ENCODE data around the gene CITED1. TPM values are rescaled to one million over a fixed set of nuclear protein-coding genes. Genes with fewer than 3 reads are reported as not detected.

CITED1 gene
- total RNA-seq, 2 donors from 2014 or later, result not detected

- ATAC-seq (replicated peaks), result no peak
- Mint-ChIP-seq H3K9me3 (no peaks in the 10 kb centered on the region), H3K4me1 (no peaks in the 10 kb centered on the region), H3K27me3 (peaks cover 7% of the 10 kb centered on the region), H3K27ac (no peak overlapping the region), H3K4me3 (no peak overlapping the region), H3K36me3 (ENCODE audit: low read depth) (no peaks in the 10 kb centered on the region)
Observed at GRCh38 chrX:72316408-72317110, 10.8 kb upstream of the CITED1 start.

- H3K4me3 Mint-ChIP-seq, result no peak overlapping the region
- H3K9me3 Mint-ChIP-seq, result no peaks in the 10 kb centered on the region
- ATAC-seq (replicated peaks), result no peak
- no peaks in the 10 kb centered on the region for H3K36me3 Mint-ChIP-seq (ENCODE audit: low read depth)
- no peak overlapping the region for H3K27ac Mint-ChIP-seq
- H3K27me3 Mint-ChIP-seq, result peaks cover 7% of the 10 kb centered on the region
- H3K4me1 Mint-ChIP-seq, result no peaks in the 10 kb centered on the region
Observed at GRCh38 chrX:72314881-72315280, 9.2 kb upstream of the CITED1 start.

GRCh38 chrX:72313707-72314641, 8.3 kb upstream of the CITED1 start:
- ATAC-seq (replicated peaks), result no peak
- no peaks in the 10 kb centered on the region for H3K4me1 Mint-ChIP-seq
- H3K27me3 Mint-ChIP-seq, result peaks cover 7% of the 10 kb centered on the region
- no peak overlapping the region for H3K27ac Mint-ChIP-seq
- no peak overlapping the region for H3K4me3 Mint-ChIP-seq
- H3K36me3 Mint-ChIP-seq (ENCODE audit: low read depth), result no peaks in the 10 kb centered on the region
- H3K9me3 Mint-ChIP-seq, result no peaks in the 10 kb centered on the region

GRCh38 chrX:72312311-72312940, 6.7 kb upstream of the CITED1 start:
- no peak overlapping the region for H3K4me3 Mint-ChIP-seq
- H3K36me3 Mint-ChIP-seq (ENCODE audit: low read depth), result no peaks in the 10 kb centered on the region
- peaks cover 17% of the 10 kb centered on the region for H3K27me3 Mint-ChIP-seq
- H3K9me3 Mint-ChIP-seq, result no peaks in the 10 kb centered on the region
- no peak for ATAC-seq (replicated peaks)
- H3K27ac Mint-ChIP-seq, result no peak overlapping the region
- no peaks in the 10 kb centered on the region for H3K4me1 Mint-ChIP-seq

DNA sequence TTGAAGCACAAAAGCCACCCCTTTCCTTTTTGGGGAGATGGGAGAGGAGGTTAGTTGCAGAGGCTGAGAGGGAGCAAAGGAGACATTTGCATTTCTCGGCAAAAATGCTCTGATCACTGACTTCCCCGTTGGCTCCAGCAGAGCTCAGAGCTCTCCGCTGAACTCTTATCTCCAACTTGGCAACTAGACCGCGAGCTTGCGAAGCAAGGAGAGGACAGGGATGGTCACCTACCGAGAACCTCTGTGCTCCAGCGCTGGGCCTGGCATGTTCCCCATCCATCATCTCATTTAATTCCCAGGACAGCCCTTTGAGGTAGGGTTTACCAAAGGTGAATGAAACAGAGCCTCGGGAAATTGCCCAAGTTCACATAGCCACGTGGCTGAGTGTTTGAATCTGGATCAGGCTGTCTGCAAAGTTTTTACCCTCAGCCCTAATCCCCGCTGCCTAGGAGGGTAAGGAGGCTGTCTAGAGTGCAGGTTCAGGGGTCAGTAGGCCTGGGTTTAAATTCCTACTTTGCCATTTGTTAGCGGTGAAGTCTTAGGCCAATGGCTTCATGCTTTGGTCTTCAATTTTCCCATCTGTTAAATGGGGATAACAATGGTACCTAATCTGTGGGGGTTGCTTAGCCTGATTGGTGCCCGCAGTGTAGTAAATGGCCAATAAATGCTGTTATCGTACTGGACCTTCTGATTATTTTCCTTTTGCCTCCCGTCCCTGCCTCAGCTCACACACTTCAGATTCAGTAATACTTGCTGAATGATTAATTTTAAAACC, 3.8 kb upstream of the CITED1 start:
- H3K27me3 Mint-ChIP-seq, result peaks cover 27% of the 10 kb centered on the region
- ATAC-seq (replicated peaks), result no peak
- no peaks in the 10 kb centered on the region for H3K4me1 Mint-ChIP-seq

DNA sequence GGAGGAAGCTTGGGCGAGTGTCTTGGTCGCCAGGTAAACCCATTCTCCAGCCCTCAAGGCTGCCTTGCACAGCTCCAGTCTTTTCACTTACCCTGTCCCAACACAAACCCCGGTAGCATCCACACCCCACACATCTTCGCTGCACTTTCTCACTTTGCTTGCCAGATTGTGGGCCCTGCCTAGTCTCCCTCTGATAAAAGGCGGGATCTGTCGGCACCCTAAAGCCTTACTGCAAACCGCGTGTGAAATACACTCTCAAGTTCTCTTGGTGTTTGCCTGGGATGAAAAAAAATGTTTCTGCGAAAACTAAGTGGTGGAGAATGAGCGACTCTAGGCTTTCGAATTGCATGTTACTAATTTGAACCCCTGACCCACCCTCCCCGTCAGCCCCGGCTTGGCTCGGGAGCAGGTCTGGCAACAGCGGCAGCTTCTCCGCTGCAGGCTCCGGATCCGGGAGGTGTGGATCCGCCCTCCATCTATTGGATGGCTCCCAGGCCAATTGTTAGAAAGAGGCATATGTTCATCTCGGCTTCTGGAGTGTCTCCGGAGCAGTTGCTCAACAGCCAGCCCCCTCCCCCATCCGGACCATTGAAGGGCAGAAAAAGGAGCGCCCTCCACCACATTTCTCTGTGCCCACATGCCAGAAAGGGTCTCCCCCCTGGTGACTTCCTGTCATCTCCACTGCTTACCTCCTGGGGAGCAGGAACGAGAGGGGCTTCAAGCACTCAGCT, 3.0 kb upstream of the CITED1 start:
- H3K4me1 Mint-ChIP-seq, result no peaks in the 10 kb centered on the region
- no peak overlapping the region for H3K27ac Mint-ChIP-seq
- no peak for ATAC-seq (replicated peaks)
- no peaks in the 10 kb centered on the region for H3K9me3 Mint-ChIP-seq
- H3K36me3 Mint-ChIP-seq (ENCODE audit: low read depth), result no peaks in the 10 kb centered on the region
- H3K4me3 Mint-ChIP-seq, result peak overlapping the region; percentile 77
- peaks cover 30% of the 10 kb centered on the region for H3K27me3 Mint-ChIP-seq

More for the DNA sequence above, 3.8 kb upstream of the CITED1 start:
- H3K4me3 Mint-ChIP-seq, result peak overlapping the region; percentile 77
- H3K36me3 Mint-ChIP-seq (ENCODE audit: low read depth), result no peaks in the 10 kb centered on the region
- no peak overlapping the region for H3K27ac Mint-ChIP-seq
- no peaks in the 10 kb centered on the region for H3K9me3 Mint-ChIP-seq

DNA sequence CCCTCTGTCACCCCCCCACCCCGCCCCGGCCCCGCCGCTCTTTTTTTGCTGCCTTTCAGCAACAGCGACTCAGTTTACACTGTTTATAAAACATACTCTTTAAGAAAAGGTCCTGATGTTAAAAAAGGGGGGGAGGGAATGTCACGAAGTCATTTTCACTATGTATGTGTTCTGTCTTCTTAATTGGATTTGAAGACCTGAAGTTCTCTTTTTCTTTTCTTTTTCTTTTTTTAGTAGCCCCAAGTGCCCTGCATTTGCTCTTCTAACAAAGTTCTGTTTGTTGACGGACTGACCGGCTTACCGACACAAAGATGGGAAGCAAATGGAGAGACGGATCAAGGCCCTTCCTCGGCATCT, 2.5 kb upstream of the CITED1 start:
- Mint-ChIP-seq H3K4me3 (peak overlapping the region; percentile 77), H3K27me3 (peaks cover 27% of the 10 kb centered on the region), H3K9me3 (no peaks in the 10 kb centered on the region), H3K27ac (no peak overlapping the region), H3K4me1 (no peaks in the 10 kb centered on the region), H3K36me3 (ENCODE audit: low read depth) (no peaks in the 10 kb centered on the region)
- ATAC-seq (replicated peaks), result no peak

- H3K4me1 Mint-ChIP-seq, result no peaks in the 10 kb centered on the region
- H3K27me3 Mint-ChIP-seq, result peaks cover 31% of the 10 kb centered on the region
- H3K36me3 Mint-ChIP-seq (ENCODE audit: low read depth), result no peaks in the 10 kb centered on the region
- no peak overlapping the region for H3K27ac Mint-ChIP-seq
- H3K9me3 Mint-ChIP-seq, result no peaks in the 10 kb centered on the region
- peak overlapping the region; percentile 77 for H3K4me3 Mint-ChIP-seq
- ATAC-seq (replicated peaks), result no peak
Observed at GRCh38 chrX:72307646-72308051, 1.9 kb upstream of the CITED1 start.

- peak; percentile 14 for ATAC-seq (replicated peaks)
- no peak overlapping the region for H3K27ac Mint-ChIP-seq
Observed at GRCh38 chrX:72306851-72307645, 1.3 kb upstream of the CITED1 start.

GRCh38 chrX:72306085-72306801, 529 bp upstream of the CITED1 start:
- no peak overlapping the region for H3K27ac Mint-ChIP-seq
- no peak for ATAC-seq (replicated peaks)
- H3K9me3 Mint-ChIP-seq, result no peaks in the 10 kb centered on the region
- peak overlapping the region; percentile 77 for H3K4me3 Mint-ChIP-seq
- H3K36me3 Mint-ChIP-seq (ENCODE audit: low read depth), result no peaks in the 10 kb centered on the region
- H3K27me3 Mint-ChIP-seq, result peaks cover 34% of the 10 kb centered on the region
- no peaks in the 10 kb centered on the region for H3K4me1 Mint-ChIP-seq

More at GRCh38 chrX:72306851-72307645, 1.3 kb upstream of the CITED1 start:
- peaks cover 34% of the 10 kb centered on the region for H3K27me3 Mint-ChIP-seq
- H3K36me3 Mint-ChIP-seq (ENCODE audit: low read depth), result no peaks in the 10 kb centered on the region
- peak overlapping the region; percentile 77 for H3K4me3 Mint-ChIP-seq
- no peaks in the 10 kb centered on the region for H3K4me1 Mint-ChIP-seq
- H3K9me3 Mint-ChIP-seq, result no peaks in the 10 kb centered on the region

DNA sequence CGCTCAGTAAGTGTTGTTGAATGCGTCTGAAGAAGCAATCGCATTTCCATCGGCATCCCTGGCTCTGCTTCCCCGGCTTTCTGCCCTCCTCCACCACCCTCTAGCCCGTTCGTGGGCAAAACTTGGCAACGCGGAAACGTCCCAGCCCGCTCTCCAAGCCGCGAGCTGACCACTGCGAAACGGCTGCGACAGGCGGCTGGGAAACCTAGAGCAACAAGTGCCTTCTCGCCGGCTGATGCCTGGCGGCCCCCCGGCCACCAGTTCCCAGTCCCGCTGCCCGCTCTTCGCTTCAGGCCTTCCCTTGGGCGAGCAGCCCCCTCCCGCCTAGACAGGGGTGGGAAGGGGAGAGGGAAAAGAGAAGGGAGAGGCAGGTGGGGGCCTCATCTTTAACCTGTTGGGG, 837 bp downstream of the CITED1 start:
- ATAC-seq (replicated peaks), result no peak
- H3K36me3 Mint-ChIP-seq (ENCODE audit: low read depth), result no peaks in the 10 kb centered on the region
- H3K27me3 Mint-ChIP-seq, result peaks cover 40% of the 10 kb centered on the region
- no peak overlapping the region for H3K27ac Mint-ChIP-seq
- H3K4me3 Mint-ChIP-seq, result peak overlapping the region; percentile 64
- no peaks in the 10 kb centered on the region for H3K4me1 Mint-ChIP-seq
- H3K9me3 Mint-ChIP-seq, result no peaks in the 10 kb centered on the region

GRCh38 chrX:72301781-72302180, 3.9 kb downstream of the CITED1 start:
- H3K27ac Mint-ChIP-seq, result no peak overlapping the region
- H3K36me3 Mint-ChIP-seq (ENCODE audit: low read depth), result no peaks in the 10 kb centered on the region
- peaks cover 39% of the 10 kb centered on the region for H3K27me3 Mint-ChIP-seq
- H3K4me1 Mint-ChIP-seq, result no peaks in the 10 kb centered on the region
- no peak for ATAC-seq (replicated peaks)
- no peak overlapping the region for H3K4me3 Mint-ChIP-seq
- no peaks in the 10 kb centered on the region for H3K9me3 Mint-ChIP-seq

All from activated T-helper 17 cell treated with anti-CD3 and anti-CD28 coated beads, Interleukin-2, amount 50 U/mL, for 72 hours (primary cell).